ENCODE data around the gene TTLL3. TPM values are rescaled to one million over a fixed set of nuclear protein-coding genes. Genes with fewer than 3 reads are reported as not detected.
"Not testable (repeated sequence)": the region's sequence is repeated elsewhere in the genome, so short reads cannot be mapped to it uniquely, and the experiment has no call there.

Gene TTLL3
- total RNA-seq, 1 donor: 34.3 TPM

DNA sequence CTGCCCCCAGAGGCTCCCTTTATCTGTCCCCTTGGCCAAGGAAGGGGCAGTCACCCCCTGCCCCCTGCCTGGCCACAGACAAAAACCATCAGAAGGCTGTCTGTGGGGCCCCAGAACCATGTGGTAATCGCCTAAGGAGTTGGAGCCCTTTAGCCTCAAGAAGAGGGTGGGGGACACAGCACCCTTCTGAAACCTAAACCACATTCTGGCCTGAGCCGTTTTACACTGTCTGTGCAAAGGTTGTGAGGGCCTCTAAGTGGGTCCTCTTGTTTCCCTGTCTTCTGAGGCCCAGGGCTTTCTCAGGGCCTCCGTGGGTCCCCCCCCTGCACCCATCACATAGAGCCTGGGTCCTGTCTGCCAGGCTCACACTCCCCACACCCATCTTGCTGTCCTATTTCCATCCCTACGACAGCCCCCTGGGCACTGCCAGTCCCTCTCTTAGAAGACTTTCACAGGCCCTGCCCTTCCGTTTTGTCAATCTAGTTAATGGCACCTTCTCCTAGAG lies 51.6 kb downstream of the TTLL3 start:
- DNase-seq (ENCODE audit: low read depth): no peak
- no peak overlapping the region for H3K4me3 ChIP-seq (ENCODE audit: low read depth, low read length)
- TF ChIP-seq, protein P1, sequence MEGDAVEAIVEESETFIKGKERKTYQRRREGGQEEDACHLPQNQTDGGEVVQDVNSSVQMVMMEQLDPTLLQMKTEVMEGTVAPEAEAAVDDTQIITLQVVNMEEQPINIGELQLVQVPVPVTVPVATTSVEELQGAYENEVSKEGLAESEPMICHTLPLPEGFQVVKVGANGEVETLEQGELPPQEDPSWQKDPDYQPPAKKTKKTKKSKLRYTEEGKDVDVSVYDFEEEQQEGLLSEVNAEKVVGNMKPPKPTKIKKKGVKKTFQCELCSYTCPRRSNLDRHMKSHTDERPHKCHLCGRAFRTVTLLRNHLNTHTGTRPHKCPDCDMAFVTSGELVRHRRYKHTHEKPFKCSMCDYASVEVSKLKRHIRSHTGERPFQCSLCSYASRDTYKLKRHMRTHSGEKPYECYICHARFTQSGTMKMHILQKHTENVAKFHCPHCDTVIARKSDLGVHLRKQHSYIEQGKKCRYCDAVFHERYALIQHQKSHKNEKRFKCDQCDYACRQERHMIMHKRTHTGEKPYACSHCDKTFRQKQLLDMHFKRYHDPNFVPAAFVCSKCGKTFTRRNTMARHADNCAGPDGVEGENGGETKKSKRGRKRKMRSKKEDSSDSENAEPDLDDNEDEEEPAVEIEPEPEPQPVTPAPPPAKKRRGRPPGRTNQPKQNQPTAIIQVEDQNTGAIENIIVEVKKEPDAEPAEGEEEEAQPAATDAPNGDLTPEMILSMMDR (IDR thresholded peaks at IDR 0.05; ENCODE audit: insufficient read depth, low read length): no peak

DNA sequence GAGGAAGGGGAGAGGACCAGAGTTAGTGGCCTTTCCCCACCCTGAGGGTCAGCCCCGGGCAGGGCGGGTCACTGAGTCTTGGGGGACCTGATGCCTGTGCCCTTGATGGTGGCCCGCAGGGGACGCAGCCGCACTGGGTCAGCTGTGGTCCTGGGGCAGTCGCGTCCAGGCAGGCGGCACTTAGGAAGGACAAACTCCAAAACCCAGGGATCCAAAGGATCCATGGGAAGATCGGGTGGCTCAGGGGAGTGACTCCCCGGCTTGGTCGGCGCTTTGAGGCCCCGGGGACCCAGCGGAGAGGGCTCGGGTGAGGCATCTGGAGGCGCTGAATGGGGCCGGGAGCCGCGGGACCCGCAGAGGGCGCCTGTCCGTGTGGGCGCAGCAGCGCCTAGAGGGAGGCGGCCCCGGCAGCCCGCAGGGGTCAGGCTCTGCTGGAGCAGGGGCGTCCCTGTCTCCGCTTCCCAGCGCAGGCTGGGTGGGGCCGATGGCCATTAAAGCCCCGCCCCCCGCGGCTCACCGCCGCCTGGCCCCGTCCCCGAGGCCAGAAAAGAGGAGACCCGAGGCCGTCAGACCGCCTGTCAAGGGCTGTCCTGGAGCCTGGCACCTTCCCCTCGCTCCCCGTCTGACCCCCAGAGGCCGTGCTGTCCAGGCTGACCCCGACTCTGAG lies 52.5 kb downstream of the TTLL3 start:
- no peak for DNase-seq (ENCODE audit: low read depth)
- H3K4me3 ChIP-seq (ENCODE audit: low read depth, low read length): no peak overlapping the region
- TF ChIP-seq, protein P1 (IDR thresholded peaks at IDR 0.05; ENCODE audit: insufficient read depth, low read length): peak; percentile 43

DNA sequence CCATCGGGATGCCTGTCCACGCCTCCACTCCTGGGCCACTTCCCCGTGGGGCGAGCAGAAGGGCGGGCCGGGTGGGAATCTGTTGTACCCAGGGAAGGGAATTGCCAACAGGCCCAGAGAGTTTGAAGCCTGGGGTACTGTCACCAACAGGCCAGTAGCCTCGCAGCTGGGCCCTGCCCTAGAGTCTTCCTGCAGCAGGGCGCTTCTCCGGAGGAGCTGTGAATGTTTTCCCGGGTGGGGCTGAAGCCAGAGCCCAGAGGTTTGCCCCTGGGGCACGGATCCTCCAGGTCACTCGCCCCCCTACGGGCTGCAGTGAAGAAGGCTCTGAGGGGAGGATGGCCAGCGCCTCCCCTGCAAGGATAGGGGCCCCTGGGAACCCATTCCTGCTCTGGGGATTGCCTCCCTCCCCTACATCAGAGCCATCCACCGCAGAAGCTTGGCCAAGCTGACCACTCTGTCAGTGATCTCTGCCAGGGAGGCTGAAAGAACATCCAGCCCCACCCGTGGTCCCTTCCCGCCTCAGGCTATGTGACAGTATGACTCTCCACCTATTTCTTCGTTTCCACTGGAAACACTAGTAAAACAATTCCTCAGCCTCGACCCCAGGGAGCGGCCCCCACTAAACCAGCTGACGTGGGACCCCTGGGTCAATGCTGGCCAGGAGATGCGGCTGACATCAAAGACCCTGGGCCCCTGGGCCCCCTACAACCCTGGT lies 53.2 kb downstream of the TTLL3 start:
- TF ChIP-seq, protein P1 (IDR thresholded peaks at IDR 0.05; ENCODE audit: insufficient read depth, low read length): no peak
- no peak overlapping the region for H3K4me3 ChIP-seq (ENCODE audit: low read depth, low read length)
- no peak for DNase-seq (ENCODE audit: low read depth)

DNA sequence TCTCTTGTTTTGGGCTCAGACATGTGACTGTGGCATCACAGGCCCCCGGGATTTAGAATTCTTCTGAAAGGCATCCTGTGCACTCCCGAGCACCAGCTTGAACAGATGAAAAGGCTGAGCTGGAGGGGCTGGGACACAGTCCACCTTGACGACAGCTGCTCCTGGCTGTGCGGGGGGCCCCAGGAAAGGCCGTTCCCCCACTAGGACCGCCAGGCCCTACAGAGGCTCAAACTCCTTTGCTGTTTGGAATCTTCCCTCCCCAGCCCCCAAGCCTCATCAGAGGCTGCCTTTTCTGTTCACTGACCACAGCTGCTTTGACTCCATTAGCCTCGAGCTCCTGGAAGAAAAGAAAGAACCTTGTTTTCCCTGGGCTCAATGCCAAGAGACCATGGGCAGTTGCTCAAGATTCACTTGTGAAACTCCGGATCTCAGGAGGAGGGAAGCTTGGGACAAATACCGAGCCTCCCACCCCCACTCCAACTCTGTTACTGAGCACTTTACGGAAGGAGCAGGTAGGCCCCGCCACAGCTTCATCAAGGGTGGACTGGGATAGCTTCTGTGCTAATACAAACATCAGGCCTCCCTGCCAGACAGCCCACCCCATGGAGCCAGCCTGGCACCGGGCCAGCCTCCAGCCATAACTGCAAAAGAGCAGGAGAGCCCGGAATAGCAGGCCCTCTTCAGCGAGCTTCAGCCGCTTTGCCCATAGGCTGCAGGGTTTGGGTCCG lies 54.3 kb downstream of the TTLL3 start:
- TF ChIP-seq, protein P1 (IDR thresholded peaks at IDR 0.05; ENCODE audit: insufficient read depth, low read length): no peak
- H3K4me3 ChIP-seq (ENCODE audit: low read depth, low read length): no peak overlapping the region
- peak; percentile 94 for DNase-seq (ENCODE audit: low read depth)

DNA sequence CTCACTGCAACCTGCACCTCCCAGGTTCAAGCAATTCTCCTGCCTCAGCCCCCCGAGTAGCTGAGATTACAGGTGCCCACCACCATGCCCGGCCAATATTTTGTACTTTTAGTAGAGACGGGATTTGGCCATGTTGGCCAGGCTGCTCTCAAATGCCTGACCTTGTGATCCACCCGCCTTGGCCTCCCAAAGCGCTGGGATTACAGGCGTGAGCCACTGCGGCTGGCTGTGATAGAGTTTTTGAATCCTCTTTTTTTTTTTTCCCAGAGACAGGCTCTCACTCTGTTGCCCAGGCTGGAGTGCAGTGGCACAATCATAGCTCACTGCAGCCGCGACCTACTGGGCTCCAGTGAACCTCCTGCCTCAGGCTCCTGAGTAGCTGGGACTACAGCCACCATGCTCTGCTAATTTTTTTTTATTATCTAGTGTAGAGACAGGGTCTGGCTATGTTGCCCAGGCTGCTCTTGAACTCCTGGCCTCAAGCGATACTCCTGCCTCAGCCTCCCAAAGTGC lies 55.1 kb downstream of the TTLL3 start:
- DNase-seq (ENCODE audit: low read depth); H3K4me3 ChIP-seq (ENCODE audit: low read depth, low read length): not testable (repeated sequence)

DNA sequence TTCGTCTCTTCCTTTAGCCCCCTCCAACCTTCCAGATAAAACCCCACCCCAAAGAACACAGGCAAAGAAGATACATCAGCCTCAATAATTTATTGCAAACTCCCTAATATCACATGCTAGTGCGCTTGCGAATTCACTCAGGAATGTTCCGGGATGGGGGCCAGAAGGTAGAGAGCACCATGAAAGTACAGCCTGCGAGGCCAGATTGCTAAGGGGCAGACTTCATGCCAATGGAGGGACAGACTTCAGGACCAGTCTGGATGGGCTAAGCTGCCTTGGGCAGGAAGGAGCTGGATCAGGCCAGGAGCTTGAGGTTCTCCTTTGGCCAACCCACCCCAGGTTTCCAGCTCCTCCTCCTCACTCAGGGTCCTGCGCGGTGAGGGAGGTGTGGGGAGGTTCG lies 56.6 kb downstream of the TTLL3 start:
- no peak overlapping the region for H3K4me3 ChIP-seq (ENCODE audit: low read depth, low read length)
- DNase-seq (ENCODE audit: low read depth): peak; percentile 59
- TF ChIP-seq, protein P1 (IDR thresholded peaks at IDR 0.05; ENCODE audit: insufficient read depth, low read length): no peak

DNA sequence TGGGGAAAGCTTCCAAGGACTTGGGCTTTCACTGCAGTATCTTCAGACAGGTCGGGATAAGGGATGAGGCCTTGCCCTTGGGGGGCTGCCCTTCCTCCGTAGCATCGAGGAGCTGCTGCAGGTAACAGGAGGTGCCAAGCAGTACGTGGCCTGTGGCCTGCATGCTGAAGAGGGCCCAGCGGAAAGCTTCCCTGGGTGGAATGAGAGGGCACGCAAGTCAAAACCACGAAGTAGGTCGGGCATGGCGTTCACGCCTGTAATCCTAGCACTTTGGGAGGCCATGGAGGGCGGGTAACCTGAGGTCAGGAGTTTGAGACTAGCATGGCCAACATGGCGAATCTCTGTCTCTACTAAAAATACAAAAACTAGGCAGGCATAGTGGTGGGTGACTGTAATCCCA lies 57.0 kb downstream of the TTLL3 start:
- TF ChIP-seq, protein P1 (IDR thresholded peaks at IDR 0.05; ENCODE audit: insufficient read depth, low read length): no peak
- H3K4me3 ChIP-seq (ENCODE audit: low read depth, low read length): no peak overlapping the region
- DNase-seq (ENCODE audit: low read depth): no peak
